GM19328 (cell line): ENCODE data around the gene CSF2.

Source experiments
- ATAC-seq: cut with Tn5 transposase; IDR thresholded peaks from one replicate; pipeline ENCODE4 v1.9.1; 2021; ENCODE audit warnings: mild to moderate bottlenecking, moderate library complexity; ENCODE audit not compliant: unreplicated experiment

Gene CSF2

DNA sequence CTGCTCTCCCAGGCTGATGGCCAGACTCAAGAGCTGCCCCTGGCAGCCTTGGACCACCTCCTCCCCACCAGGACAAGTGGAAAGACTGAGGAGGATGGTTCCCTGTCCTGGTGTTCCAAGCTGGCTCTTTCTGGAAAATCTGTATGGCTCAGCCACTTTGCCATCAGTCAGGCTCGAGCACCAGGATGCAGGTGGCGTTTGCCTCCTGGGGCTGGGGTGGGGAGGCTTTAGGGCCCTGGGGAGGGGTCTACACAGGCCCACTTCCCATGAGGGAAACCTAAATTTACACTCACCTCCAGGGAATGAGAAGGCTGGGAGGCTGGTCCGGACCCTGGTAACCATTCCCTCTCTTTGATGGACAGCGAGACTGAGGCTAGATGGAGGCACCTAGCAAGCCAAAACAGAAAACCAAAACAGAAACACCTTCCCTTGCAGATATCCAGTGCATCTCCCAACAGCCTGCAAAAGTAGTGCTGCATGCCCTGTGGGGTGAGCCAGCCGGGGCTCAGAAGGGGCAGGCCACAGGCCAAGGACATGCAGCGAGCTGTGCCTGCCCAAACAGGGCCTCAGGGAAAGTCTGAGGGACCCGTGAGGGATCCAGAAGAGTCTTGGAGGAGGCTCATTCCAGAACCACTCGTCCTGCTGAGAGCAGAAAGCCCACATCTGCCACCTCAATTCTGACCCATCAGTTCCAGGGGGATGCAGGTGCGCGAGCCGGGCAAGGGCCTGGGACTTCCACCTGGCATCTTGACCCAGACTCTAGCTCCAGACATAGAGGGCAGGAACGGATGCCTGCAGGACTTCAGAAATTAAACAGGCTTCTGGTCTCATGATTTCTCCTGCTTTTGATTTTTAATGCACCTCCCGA lies 5.4 kb upstream of the CSF2 start:
- ATAC-seq = no peak

DNA sequence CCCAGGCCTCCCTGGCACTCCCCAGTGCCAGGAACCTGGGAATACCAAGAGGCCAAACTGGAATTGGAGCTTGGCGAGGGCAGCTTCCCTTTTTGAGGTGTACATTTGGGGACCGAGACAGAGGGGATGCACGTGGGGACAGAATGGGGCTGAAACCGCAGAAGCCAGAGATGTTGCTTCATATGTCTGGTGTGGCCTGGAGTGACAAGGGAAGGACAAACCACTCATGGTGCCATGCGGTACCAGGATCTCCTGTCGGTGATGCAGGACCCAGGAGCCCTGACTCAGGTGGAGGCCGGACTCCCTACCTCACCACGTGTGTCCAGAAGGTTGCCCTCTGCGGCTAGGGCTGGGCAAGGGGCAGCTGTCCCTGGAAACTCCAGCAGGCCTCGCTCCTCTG lies 4.0 kb upstream of the CSF2 start:
- ATAC-seq = no peak

DNA sequence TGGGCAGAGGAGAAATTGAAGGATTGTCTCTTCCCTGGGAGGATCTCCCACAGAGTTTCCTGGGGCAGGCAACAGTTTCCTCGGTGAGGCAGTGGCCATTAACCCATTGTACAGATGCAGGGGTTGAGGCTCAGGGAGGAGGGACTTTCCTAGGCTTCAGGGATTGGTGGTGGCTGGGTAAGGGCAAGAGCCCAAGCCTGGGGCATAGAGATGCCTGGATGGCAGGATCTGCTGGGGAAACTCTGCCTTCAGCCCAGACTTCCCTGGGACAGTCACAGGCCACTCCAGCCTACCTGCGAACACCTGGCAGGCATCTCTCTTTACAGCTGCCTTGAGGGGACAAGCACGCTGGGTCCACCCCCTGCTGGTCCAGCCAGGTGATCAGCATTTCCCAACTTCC lies 3.6 kb upstream of the CSF2 start:
- no peak for ATAC-seq

DNA sequence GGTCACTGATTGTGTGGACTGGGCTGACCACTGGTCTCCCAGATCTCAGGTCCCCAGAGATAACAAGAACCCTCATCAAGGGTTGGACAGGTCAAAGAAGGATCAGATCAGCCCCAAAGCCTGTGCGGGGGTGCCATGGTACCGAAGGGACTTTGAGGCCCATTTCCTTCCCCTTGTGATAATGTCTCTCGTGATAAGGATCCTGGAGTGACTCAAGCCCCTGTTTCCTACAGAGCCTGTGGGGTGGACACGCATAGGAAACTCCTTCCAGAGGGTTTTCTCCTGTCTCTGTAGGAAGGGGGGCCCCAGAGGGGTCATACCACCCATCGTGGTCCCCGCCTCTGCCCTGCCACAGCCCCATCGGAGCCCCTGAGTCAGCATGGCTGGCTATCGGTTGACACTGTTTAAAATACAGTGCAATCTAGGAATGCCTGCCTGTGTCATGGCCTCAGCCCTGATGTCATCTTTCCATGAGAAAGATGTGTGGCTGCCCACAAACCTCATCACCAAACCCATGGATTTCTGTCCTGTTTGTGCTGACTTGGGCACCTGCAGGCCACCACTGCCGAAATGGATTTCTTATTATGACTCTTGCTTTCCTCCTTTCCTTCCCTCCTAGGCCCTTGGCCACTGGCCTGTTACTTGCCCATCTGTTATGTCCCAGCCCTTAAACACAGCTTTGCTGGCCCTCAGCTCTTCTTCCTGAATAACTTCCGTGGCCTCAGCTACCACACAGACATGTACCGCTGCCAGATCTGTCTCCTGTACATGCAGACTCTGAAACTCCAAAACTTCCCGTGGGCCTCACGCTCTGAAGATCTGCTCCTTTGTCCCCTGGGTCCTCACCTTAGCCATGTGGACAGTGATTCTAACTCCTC lies 2.9 kb upstream of the CSF2 start:
- no peak for ATAC-seq

DNA sequence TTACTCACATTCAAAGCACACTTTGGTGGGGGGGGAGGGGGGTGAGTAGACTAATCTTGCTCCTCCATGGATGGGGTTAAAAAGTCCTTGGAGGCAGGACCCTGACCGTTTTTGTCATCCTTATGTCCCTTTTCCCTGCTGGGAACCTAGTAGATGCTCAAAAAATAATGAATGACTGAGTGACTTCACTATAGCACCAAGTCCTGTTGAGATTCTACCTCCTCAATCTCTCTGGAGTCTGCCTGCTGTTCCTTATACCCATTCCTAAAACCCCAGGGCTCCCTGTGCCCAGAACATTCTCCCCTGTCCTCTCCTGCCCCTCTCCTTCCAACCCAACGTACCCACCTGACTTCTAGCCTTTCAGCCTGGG lies 2.3 kb upstream of the CSF2 start:
- ATAC-seq = no peak

DNA sequence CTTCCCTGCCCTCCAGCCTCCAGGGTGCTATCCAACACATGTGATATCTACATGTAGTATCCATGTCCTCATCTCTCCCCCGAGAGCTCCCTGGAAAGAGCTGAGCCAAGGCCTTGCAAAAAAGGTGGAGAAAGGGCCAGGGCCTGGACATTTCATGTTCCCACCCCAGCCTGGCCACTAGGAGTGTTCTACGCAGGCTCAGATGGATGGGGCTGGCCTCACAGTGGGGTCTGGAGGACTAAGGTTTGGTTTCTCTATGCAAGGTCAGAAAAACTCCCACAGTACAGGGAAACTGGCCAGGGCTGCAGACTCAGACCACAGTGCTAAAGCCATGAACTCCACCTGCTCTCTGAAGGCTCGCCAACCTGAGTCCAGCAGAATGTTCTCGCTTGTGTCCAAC lies 1.5 kb upstream of the CSF2 start:
- no peak for ATAC-seq

DNA sequence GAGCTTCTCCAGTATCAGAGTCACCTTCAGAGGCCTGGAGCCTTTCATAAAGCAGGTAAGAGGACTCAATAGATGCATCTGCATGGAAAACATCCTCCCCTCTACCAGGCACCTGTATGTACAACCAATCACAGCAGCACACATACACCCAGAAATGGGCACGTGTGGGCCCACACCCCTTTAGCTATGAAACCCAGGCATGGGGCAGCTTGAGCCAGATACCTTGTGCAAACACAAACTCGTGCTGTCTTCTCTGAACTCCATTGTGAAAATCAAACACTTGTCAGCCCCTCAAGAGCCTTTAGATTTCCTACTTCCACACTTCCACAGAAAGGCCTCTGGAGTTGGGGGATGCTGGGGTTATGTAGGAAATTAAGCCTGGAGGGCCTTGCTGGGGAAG lies 1.1 kb upstream of the CSF2 start:
- no peak for ATAC-seq

DNA sequence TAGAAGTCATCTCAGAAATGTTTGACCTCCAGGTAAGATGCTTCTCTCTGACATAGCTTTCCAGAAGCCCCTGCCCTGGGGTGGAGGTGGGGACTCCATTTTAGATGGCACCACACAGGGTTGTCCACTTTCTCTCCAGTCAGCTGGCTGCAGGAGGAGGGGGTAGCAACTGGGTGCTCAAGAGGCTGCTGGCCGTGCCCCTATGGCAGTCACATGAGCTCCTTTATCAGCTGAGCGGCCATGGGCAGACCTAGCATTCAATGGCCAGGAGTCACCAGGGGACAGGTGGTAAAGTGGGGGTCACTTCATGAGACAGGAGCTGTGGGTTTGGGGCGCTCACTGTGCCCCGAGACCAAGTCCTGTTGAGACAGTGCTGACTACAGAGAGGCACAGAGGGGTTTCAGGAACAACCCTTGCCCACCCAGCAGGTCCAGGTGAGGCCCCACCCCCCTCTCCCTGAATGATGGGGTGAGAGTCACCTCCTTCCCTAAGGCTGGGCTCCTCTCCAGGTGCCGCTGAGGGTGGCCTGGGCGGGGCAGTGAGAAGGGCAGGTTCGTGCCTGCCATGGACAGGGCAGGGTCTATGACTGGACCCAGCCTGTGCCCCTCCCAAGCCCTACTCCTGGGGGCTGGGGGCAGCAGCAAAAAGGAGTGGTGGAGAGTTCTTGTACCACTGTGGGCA lies 642 bp downstream of the CSF2 start:
- no peak for ATAC-seq

DNA sequence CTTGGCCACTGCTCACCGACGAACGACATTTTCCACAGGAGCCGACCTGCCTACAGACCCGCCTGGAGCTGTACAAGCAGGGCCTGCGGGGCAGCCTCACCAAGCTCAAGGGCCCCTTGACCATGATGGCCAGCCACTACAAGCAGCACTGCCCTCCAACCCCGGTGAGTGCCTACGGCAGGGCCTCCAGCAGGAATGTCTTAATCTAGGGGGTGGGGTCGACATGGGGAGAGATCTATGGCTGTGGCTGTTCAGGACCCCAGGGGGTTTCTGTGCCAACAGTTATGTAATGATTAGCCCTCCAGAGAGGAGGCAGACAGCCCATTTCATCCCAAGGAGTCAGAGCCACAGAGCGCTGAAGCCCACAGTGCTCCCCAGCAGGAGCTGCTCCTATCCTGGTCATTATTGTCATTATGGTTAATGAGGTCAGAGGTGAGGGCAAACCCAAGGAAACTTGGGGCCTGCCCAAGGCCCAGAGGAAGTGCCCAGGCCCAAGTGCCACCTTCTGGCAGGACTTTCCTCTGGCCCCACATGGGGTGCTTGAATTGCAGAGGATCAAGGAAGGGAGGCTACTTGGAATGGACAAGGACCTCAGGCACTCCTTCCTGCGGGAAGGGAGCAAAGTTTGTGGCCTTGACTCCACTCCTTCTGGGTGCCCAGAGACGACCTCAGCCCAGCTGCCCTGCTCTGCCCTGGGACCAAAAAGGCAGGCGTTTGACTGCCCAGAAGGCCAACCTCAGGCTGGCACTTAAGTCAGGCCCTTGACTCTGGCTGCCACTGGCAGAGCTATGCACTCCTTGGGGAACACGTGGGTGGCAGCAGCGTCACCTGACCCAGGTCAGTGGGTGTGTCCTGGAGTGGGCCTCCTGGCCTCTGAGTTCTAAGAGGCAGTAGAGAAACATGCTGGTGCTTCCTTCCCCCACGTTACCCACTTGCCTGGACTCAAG lies 1.5 kb downstream of the CSF2 start:
- no peak for ATAC-seq

DNA sequence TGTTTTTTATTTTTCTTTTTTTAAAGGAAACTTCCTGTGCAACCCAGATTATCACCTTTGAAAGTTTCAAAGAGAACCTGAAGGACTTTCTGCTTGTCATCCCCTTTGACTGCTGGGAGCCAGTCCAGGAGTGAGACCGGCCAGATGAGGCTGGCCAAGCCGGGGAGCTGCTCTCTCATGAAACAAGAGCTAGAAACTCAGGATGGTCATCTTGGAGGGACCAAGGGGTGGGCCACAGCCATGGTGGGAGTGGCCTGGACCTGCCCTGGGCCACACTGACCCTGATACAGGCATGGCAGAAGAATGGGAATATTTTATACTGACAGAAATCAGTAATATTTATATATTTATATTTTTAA lies 2.1 kb downstream of the CSF2 start:
- ATAC-seq = no peak

DNA sequence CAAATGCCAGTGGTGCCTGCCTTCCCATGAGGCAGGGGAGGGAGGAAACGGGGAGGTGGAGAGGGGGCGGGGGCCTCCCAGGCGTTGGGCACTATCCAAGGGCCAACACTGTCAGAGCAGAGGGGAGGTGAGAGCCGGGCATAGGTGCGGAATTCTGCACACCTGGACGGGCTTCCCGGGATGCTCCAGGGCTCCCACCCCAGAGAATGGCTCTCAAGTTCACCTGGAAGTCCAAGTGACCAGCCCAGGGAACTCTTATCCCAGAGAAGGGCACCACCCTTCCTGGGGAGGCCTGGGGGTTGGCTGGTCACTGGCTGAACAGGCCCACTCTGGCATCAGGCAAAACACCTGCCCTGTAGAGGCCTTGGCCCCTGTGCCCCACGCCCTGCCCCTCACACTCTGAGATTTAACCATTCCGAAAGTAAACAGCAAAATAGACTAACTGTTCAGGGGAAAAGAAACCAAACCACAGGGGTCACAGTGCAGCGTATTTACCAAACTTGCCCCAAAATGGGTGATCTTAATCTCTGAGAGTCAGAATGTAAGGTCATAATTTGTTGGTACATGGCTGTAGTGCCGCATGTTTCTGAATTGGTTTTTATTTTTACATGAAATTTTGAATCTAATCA lies 2.7 kb downstream of the CSF2 start:
- no peak for ATAC-seq

DNA sequence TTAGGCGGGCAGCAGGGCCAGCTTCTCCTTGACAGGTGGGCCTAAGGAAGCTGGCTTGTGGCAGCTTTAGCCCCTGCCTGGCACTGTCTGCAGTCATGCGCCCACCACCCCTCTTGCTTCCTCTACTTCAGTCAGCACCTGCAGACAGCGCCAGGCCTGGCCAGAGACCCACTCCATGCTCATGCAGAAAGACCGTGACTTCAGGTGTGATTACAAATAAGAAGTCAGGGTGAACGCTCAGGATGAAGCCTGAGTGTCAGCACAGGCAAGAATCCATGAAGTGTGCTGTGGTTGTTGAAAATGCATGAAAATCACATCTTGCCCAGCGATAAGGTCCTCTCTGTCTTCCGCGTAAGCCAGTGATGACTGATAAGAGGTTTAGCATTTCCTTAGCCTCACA lies 3.4 kb downstream of the CSF2 start:
- no peak for ATAC-seq

DNA sequence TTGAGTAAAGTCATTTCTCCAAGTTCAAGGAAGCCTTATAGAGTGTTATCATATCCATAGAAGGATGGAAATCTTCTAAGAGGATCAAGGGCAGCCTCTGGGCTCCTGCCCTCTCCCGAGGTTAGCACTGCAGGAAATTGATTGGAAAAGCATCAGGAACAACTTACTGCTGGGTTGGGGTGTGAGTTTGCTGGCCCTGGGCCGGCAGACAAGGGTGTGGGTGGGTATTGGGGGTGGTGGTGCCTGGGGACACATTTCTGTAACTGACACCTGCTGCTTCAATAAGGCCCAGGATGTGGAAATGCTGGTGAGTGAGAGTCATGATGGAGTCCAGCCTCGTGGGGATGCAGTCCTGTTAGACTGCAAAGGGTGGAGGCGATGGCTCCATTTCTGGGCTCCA lies 5.5 kb downstream of the CSF2 start:
- ATAC-seq = no peak

DNA sequence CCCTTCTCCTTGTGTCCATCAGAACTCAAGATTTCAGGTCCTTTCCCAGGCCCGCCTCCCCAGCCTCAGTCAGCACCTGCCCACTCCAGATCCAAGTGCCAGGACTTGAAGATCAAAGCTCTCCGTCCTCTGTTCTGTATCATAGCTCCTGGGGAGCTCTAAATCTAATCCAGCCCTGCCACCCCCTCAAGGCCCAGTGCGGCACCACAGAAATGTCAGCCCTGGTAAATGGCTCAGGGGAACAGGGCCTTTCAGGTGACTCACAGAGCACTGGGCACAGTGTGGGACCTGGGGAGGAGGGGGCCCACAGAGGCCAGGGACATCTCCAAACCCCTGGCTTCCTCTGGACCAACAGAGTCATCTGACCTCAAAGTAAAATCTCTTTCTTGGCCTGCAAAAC lies 6.0 kb downstream of the CSF2 start:
- no peak for ATAC-seq

DNA sequence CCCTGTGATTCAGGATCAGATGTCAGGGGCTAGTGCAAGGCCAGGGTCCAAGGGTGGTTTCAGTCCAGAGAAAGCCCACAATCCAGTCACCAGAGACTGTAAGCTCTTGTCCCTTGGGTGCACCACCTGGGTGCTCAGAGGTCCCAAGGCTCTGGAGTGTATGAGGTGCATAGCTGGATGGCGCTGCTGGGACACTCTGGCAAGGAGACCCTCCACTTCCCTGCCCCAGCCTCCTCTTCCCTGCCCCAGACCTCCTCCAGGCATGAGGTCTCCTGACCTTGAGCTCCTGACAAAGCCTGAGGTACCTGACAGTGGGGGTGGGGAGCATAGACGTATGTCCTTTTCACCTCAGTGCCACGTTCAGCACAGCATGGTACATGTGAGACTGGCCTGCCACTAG lies 7.0 kb downstream of the CSF2 start:
- no peak for ATAC-seq

DNA sequence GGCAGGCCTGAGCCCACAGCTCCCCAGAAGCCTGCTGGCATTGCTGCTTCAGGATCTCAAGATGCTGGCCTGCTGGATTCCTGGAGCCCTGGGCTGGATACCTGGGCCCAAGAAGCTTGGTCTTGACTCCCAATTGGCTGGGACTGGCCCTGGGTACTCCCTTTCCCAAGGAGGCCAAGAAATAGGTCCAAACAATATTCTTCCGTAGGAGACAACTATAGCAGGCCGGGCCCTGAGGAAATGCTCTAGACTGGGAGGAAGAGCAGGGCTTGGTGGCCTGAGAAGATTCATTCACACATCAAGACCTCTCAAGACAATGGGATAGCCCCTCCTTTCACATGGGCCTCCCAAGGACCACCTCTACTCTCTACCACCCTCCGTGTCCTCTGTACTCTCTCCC lies 7.9 kb downstream of the CSF2 start:
- no peak for ATAC-seq

DNA sequence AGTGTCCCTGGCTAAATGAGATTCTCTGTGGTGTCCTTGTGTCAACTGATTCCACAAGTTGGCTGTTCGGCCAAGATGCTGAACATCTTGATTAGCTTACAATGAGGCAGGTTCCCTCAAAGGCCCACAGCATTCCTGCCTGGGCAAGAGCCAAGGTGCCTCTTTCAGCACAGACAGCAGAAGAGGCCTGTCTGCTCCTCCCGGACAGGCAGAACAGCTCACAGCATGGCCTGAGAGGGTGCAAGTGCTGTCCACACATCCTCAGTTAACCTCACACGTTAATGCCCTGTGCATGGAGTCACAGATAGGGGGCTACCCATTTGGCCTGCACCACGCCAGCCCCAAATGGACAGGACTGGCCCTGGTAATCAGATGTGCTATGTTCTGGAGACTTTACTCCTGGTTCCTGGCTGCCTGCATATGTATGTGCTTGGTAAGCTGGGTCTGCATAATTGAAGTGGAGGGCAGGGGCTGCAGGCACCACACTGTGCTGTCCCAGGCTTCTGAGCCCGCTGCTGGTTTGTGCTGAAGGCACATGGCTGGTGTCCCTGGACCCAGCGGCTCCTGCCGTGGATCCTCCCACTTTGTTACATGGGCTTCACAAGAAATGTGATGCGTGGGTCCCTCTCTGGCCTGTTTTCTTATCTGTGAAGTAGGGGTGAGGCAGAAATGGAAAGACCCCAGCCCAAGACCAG lies 8.9 kb downstream of the CSF2 start:
- ATAC-seq = no peak

DNA sequence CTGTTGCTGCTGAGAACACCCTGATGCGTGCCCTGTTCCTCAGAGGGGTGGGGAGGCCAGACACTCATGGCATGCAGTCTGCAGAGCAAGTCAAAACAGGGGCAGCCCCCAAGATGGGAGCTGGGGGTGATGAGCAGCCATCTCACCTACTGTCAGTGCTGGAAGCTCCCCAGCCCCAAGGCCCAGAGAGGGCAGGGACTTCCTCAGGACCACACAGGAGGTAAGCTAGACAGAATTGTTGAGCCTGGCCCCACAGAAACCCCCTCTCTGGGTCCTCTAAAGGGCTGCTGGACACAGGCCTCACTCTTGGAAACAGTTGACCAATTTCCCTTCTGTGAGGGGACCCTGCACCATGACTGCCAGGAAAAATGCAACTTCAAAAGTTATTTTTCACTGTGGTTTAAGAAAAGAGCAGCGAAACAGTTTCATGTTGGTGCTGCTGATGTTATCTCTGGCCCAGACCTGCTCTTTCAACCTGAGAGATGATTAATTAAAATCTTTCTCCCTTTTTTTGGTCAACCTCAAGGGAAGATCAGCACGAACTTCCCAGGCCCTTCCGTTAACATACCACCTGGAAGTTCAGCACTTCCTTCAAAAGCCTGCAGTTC lies 9.6 kb downstream of the CSF2 start:
- no peak for ATAC-seq

DNA sequence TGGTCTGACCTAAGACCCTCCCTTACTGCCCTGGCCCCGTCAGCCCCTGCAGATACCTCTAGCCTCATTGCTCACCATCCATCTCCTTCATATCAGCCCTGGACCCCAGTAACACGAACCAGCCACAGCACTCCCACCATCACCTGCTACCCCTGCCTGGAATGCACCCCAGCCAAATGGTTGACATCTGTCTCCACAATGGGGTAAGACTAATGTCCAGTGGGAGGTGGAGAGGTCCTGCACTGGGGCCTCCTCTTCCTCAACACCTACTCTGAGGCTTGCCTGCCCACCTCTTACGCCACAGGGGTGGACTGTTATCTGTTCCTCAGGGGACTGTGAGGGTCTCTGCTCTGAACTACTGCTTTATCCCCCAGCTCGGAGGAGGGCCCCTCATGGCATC lies 12.1 kb downstream of the CSF2 start:
- ATAC-seq = no peak
